PC-9 (cell line): Measurements from ENCODE around the gene OBP2A. TPM values are rescaled to one million over a fixed set of nuclear protein-coding genes. Genes with fewer than 3 reads are reported as not detected.

Experiments used
- BruUV-seq: library from RNA; stranded (reverse); fragments of 400-500 nt; replicated peaks from 2 replicates; lab custom pipeline; 2021; lab: Mats Ljungman, UMichigan
- CTCF ChIA-PET: fragments of 300-600 bp; sonication (Branson Sonifier 250); formaldehyde crosslinking; loops from one replicate; lab custom pipeline; 2022; ENCODE audit warnings: antibody characterized with exemption; lab: Charles Lee
- POLR2A ChIA-PET: fragments of 300-600 bp; sonication (Branson Sonifier 250); formaldehyde crosslinking; loops from one replicate; lab custom pipeline; 2022; ENCODE audit warnings: antibody characterized with exemption; ENCODE audit not compliant: unreplicated experiment; lab: Charles Lee
- DNase-seq, 2 experiments: peaks; one replicate each; pipeline versions ENCODE4 v3.0.0 to v3.0.0-alpha.2; 2015 to 2022; ENCODE audit warnings: mixed read lengths in 1 of 2
- H2AFZ ChIP-seq: fragments of 200-600 bp; sonication (generic); 2 replicates; pipeline ENCODE4 v1.8.1; 2017; ENCODE audit warnings: antibody characterized with exemption
- H3F3A ChIP-seq: fragments of 200-600 bp; sonication (generic); 2 replicates; pipeline ENCODE4 v1.8.1; 2017; ENCODE audit warnings: antibody characterized with exemption, mild to moderate bottlenecking, low read depth; ENCODE audit not compliant: insufficient read depth
- H3K27ac ChIP-seq: fragments of 200-600 bp; sonication (generic); 2 replicates; pipeline ENCODE4 v1.6.1; 2016; ENCODE audit warnings: mixed run types
- H3K27me3 ChIP-seq: fragments of 200-600 bp; sonication (generic); 2 replicates; pipeline ENCODE4 v1.6.1; 2016; ENCODE audit warnings: low read depth, mixed run types; ENCODE audit not compliant: insufficient read depth
- H3K36me3 ChIP-seq: fragments of 200-600 bp; sonication (generic); 2 replicates; pipeline ENCODE4 v1.6.1; 2016; ENCODE audit warnings: low read depth, mixed run types
- H3K4me1 ChIP-seq: fragments of 200-600 bp; sonication (generic); replicated peaks from 2 replicates; pipeline ENCODE4 v1.6.1; 2016; ENCODE audit warnings: mixed run types; ENCODE audit not compliant: insufficient read depth
- H3K4me2 ChIP-seq: fragments of 200-600 bp; sonication (generic); 2 replicates; pipeline ENCODE4 v1.6.1; 2017; ENCODE audit warnings: mixed run types
- H3K4me3 ChIP-seq: fragments of 200-600 bp; sonication (generic); 2 replicates; pipeline ENCODE4 v1.6.1; 2016; ENCODE audit warnings: mixed run types
- H3K79me2 ChIP-seq: fragments of 200-600 bp; sonication (generic); 2 replicates; pipeline ENCODE4 v1.6.1; 2017; ENCODE audit warnings: low read depth, mixed run types
- H3K9me2 ChIP-seq: fragments of 200-600 bp; sonication (generic); 2 replicates; pipeline ENCODE4 v1.8.1; 2017; ENCODE audit warnings: mild to moderate bottlenecking; ENCODE audit not compliant: insufficient read depth
- H3K9me3 ChIP-seq: fragments of 200-600 bp; sonication (generic); 2 replicates; pipeline ENCODE4 v1.8.1; 2016; ENCODE audit warnings: low read depth; ENCODE audit not compliant: insufficient read depth
- H4K20me1 ChIP-seq: fragments of 200-600 bp; sonication (generic); 2 replicates; pipeline ENCODE4 v1.8.1; 2017; ENCODE audit not compliant: insufficient read depth
- EZH2 ChIP-seq: fragments of 200-600 bp; sonication (generic); IDR thresholded peaks from 2 replicates; pipeline ENCODE4 v1.8.0; 2017; ENCODE audit warnings: antibody characterized with exemption, low read depth
- intact Hi-C: fragments of 100-400 bp; cut with micrococcal nuclease; formaldehyde crosslinking; loops from one replicate; pipeline ENCODE4 v1.10.0; 2022; ENCODE audit not compliant: unreplicated experiment
- total RNA-seq: library from RNA; stranded (reverse); gene quantifications from 2 replicates; pipeline ENCODE4 v1.2.3, GENCODE V29; 2021
- TF ChIP-seq, protein P1 (sequence below): fragments of 200-600 bp; sonication (generic); conservative IDR thresholded peaks from 2 replicates; pipeline ENCODE4 v1.6.1; 2017; ENCODE audit warnings: mixed run types, antibody characterized with exemption, mild to moderate bottlenecking, moderate library complexity

The OBP2A gene
- total RNA-seq, 1 experiment from 2014 or later = not detected

DNA sequence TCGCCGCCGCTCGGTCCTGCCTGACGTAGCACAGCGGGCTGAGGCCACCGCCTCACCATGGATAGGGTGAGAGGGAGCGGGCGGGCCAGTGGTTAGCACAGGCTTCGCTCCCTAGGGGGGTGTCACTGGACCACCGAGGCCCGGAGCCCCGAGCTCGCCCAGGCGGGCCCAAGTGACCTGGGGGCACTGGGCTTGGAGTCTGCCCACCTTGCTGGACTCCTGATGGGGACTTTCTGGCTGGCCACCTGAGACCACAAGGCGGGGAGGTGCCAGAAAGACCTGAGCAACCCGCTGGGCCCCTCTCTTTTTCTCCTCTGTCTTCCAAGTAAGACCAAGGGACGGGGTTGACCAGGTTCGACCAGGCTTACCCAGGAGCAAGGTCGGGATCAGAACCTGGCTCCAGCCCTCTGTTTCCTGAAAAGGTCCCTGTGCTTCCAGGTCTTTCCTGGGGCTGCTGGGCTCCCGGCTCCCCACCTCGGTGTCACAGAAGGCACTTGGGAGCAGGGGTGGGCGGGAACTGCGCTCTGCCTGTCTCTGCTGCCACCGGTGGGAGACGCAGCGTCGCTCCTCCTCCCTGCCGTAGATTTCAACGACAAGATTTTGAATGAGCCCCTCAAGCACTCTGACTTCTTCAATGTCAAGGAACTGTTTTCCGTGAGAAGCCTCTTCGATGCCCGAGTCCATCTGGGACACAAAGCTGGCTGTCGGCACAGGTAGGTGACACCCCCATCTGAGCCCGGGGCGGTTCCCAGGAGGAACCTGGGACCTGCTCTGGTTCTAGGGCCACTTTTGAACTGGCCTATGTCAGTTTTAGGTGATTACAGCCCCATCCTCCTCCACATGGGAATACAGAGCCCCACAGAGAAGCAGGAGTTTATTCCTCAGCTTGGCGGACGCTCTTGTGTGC is 44.4 kb upstream of the OBP2A start:
- H3K4me1 ChIP-seq = peaks cover 9% of the 10 kb centered on the region; the same call in 1 of the 2 replicates
- H3K9me3 ChIP-seq = no peaks in the 10 kb centered on the region
- H3K4me2 ChIP-seq = peak overlapping the region; percentile 91
- POLR2A ChIA-PET = no interaction called here
- H4K20me1 ChIP-seq = peaks cover 30% of the 10 kb centered on the region
- no peaks in the 10 kb centered on the region for H3K27me3 ChIP-seq
- intact Hi-C loops = no loop called here
- DNase-seq = no peak
- H3F3A ChIP-seq = no peaks in the 10 kb centered on the region
- H3K36me3 ChIP-seq = no peaks in the 10 kb centered on the region
- peaks cover 23% of the 10 kb centered on the region for H3K79me2 ChIP-seq
- TSS peak; percentile 46 for BruUV-seq
- CTCF ChIA-PET = no interaction called here
- TF ChIP-seq, protein P1, sequence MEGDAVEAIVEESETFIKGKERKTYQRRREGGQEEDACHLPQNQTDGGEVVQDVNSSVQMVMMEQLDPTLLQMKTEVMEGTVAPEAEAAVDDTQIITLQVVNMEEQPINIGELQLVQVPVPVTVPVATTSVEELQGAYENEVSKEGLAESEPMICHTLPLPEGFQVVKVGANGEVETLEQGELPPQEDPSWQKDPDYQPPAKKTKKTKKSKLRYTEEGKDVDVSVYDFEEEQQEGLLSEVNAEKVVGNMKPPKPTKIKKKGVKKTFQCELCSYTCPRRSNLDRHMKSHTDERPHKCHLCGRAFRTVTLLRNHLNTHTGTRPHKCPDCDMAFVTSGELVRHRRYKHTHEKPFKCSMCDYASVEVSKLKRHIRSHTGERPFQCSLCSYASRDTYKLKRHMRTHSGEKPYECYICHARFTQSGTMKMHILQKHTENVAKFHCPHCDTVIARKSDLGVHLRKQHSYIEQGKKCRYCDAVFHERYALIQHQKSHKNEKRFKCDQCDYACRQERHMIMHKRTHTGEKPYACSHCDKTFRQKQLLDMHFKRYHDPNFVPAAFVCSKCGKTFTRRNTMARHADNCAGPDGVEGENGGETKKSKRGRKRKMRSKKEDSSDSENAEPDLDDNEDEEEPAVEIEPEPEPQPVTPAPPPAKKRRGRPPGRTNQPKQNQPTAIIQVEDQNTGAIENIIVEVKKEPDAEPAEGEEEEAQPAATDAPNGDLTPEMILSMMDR = no peak
- H3K4me3 ChIP-seq = peak overlapping the region; percentile 63
- peak overlapping the region; percentile 90; the same call in 1 of the 2 replicates for H2AFZ ChIP-seq
- no peaks in the 10 kb centered on the region for H3K9me2 ChIP-seq
- no peak overlapping the region for H3K27ac ChIP-seq

DNA sequence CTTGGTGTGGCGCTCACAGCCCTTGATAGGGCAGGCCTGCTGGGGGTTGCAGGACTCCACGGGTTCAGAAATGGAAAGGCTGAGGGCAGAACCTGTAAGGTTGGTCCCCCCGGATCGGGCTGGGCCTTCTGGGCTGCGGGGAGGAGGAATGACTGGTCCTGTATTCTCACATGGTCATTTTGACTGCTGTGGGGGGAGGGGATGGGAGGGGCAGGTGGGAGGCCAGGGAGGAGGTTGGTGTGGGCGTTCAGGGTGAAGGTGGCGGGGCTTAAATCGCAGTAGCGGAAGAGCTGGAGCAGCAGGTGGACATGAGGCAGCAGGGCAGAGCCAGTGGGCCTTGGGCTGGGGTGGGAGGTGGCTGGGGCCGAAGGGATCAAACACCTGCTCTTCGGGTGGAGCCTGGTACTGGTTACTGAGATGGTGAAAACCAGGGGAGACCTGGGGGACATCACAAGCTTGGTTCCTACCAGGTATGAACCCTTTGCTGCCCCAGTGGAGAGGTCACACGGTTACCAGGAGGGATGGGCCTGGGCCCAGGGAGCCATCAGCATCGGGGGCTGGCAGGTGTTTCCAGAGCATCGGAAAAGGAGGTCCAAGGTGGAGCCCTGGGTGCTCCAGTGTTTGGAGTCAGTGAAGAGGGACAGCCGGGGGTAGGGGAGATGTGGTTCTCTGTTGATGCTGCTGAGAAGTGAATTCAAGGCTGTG is 43.6 kb upstream of the OBP2A start:
- H3K4me2 ChIP-seq = peak overlapping the region; percentile 91
- BruUV-seq = no TSS peak
- H3K79me2 ChIP-seq = peaks cover 23% of the 10 kb centered on the region
- H4K20me1 ChIP-seq = peaks cover 30% of the 10 kb centered on the region
- H3K36me3 ChIP-seq = no peaks in the 10 kb centered on the region
- CTCF ChIA-PET = no interaction called here
- DNase-seq = no peak
- H3K27ac ChIP-seq = no peak overlapping the region
- H3K4me1 ChIP-seq = peaks cover 9% of the 10 kb centered on the region; the same call in 1 of the 2 replicates
- no peaks in the 10 kb centered on the region for H3K9me3 ChIP-seq
- TF ChIP-seq, protein P1 = no peak
- no peak for TF ChIP-seq EZH2
- POLR2A ChIA-PET = no interaction called here
- intact Hi-C loops = no loop called here
- no peaks in the 10 kb centered on the region for H3K9me2 ChIP-seq
- H3K4me3 ChIP-seq = peak overlapping the region; percentile 63; the same call in 1 of the 2 replicates
- H2AFZ ChIP-seq = no peak overlapping the region
- no peaks in the 10 kb centered on the region for H3K27me3 ChIP-seq
- H3F3A ChIP-seq = no peaks in the 10 kb centered on the region

DNA sequence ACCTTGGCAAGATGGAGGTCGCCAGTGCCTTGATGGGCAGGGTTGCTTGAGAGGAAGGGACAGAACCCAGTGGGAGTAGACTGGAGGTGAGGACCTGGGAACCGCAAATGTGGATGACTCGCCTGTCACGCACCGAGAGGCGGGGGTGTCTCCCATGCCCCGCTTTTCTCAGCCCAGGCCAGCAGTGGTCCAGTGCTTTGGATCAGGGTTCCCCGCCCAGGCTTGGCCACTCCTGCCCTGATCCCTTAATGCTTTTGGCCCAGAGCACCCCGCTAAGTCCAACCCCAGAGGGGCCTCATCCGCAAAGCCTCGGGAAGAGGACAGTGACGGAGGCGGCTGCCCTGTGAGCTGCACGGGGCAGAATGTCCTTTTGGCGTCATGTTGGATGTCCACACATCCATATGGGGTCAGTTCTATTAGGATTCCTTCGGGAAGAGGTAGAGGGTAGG is 43.0 kb upstream of the OBP2A start:
- Histone ChIP-seq H3K9me2 (no peaks in the 10 kb centered on the region), H3K9me3 (no peaks in the 10 kb centered on the region), H2AFZ (no peak overlapping the region), H3F3A (no peaks in the 10 kb centered on the region), H3K27me3 (no peaks in the 10 kb centered on the region), H3K79me2 (peaks cover 23% of the 10 kb centered on the region), H3K4me3 (no peak overlapping the region), H3K27ac (no peak overlapping the region), H3K4me2 (no peak overlapping the region), H4K20me1 (peaks cover 30% of the 10 kb centered on the region), H3K36me3 (no peaks in the 10 kb centered on the region), H3K4me1 (peaks cover 9% of the 10 kb centered on the region; the same call in 1 of the 2 replicates)
- intact Hi-C loops = no loop called here
- POLR2A ChIA-PET = no interaction called here
- no peak for TF ChIP-seq EZH2
- TF ChIP-seq, protein P1 = no peak
- BruUV-seq = no TSS peak
- no peak for DNase-seq
- CTCF ChIA-PET = no interaction called here
